ENCODE results near the gene L3MBTL4.

- TF ChIP-seq POLR2A (IDR thresholded peaks at IDR 0.05; ENCODE audit: low read depth, low read length) (no peak), GABPA (IDR thresholded peaks at IDR 0.05; ENCODE audit: low read depth) (no peak), EP300 (IDR thresholded peaks at IDR 0.05; ENCODE audit: borderline replicate concordance in 1 of 2, control insufficient read depth in 1 of 2, low read depth in 2 of 2, low read length in 2 of 2) (no peak), POLR2AphosphoS5 (IDR thresholded peaks at IDR 0.05; ENCODE audit: low read length) (no peak), STAT1 (conservative IDR thresholded peaks at IDR 0.05) (no peak), CEBPB (IDR thresholded peaks at IDR 0.05; ENCODE audit: borderline replicate concordance in 1 of 2, low read depth in 2 of 2, low read length in 2 of 2) (no peak), ESRRA (IDR thresholded peaks at IDR 0.05; ENCODE audit: low read length) (no peak), MAX (IDR thresholded peaks at IDR 0.05; ENCODE audit: low read depth, low read length) (no peak), RAD21 (IDR thresholded peaks at IDR 0.05; ENCODE audit: insufficient read depth, low read depth, low read length) (no peak), MXI1 (IDR thresholded peaks at IDR 0.05; ENCODE audit: low read depth, low read length) (no peak), FOXK2 (IDR thresholded peaks at IDR 0.05) (no peak)
- TF ChIP-seq, protein P1, sequence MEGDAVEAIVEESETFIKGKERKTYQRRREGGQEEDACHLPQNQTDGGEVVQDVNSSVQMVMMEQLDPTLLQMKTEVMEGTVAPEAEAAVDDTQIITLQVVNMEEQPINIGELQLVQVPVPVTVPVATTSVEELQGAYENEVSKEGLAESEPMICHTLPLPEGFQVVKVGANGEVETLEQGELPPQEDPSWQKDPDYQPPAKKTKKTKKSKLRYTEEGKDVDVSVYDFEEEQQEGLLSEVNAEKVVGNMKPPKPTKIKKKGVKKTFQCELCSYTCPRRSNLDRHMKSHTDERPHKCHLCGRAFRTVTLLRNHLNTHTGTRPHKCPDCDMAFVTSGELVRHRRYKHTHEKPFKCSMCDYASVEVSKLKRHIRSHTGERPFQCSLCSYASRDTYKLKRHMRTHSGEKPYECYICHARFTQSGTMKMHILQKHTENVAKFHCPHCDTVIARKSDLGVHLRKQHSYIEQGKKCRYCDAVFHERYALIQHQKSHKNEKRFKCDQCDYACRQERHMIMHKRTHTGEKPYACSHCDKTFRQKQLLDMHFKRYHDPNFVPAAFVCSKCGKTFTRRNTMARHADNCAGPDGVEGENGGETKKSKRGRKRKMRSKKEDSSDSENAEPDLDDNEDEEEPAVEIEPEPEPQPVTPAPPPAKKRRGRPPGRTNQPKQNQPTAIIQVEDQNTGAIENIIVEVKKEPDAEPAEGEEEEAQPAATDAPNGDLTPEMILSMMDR (IDR thresholded peaks at IDR 0.05 in 2 of 3, conservative IDR thresholded peaks at IDR 0.05 in 1 of 3; ENCODE audit: control insufficient read depth in 2 of 3, extremely low read depth in 1 of 3, insufficient read depth in 1 of 3, low read depth in 3 of 3, low read length in 3 of 3) = no peak
These were observed 160.3 kb downstream of the L3MBTL4 start for GRCh38 chr18:6254456-6254855.
